HG02852 (cell line): Measurements from ENCODE around the gene FAM107B.
"Not testable (repeated sequence)": the region's sequence is repeated elsewhere in the genome, so short reads cannot be mapped to it uniquely, and the experiment has no call there.

Experiments used
- ATAC-seq: cut with Tn5 transposase; IDR thresholded peaks from one replicate; pipeline ENCODE4 v1.9.1; 2021; ENCODE audit warnings: mild to moderate bottlenecking, moderate library complexity; ENCODE audit not compliant: unreplicated experiment

Gene FAM107B

GRCh38 chr10:14696821-14697220 is 77.9 kb downstream of the FAM107B start:
- no peak for ATAC-seq

DNA sequence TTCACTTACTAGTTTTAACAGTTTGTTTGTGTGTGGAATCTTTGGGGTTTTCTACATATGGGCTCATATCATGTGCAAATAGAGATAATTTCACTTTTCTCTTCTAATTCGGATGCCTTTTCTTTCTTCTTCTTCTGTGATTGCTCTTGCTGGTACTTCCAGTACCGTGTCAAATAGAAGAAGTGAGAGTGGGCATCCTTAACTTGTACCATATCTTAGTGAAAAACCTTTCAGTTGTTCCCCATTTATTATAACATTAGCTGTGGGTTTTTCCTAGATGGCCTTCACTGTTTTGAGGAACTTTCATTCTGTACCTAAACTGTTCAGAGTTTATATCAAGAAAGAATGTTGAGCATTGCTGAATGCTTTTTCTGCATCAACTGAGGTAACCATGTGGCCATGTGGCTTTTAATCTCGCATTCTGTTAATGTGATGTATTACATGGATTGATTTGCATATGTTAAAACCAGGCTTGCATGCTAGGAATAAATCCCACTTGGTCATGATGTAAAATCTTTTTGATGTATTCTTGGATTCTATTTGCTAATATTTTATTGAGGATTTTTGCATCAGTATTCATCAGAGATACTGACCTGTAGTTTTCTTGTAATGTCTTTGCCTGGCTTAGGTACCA is 78.7 kb downstream of the FAM107B start:
- ATAC-seq: no peak

- no peak for ATAC-seq
Observed at GRCh38 chr10:14693891-14694290, 80.8 kb downstream of the FAM107B start.

GRCh38 chr10:14692344-14693076 is 82.2 kb downstream of the FAM107B start:
- no peak for ATAC-seq

DNA sequence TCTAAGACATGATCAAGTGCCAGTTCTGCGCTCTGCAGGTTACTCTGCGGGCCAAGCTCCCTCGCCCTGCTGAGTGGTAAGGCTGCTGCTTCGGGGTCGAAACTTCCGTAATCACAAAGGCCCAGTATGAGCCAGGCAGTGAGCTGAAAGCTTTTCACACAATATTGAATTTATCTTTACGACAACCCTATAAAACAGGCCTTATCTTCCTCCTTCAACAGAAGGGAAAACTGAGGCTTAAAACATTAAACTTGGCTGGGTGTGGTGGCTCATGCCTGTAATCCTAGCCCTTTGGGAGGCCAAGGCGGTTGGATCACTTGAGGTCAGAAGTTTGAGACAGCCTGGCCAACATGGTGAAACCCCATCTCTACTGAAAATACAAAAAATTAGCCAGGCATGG is 83.3 kb downstream of the FAM107B start:
- ATAC-seq: no peak

GRCh38 chr10:14688606-14689005 is 86.1 kb downstream of the FAM107B start:
- ATAC-seq: no peak

GRCh38 chr10:14688189-14688588 is 86.5 kb downstream of the FAM107B start:
- not testable (repeated sequence) for ATAC-seq

- no peak for ATAC-seq
Observed at GRCh38 chr10:14687340-14687739, 87.4 kb downstream of the FAM107B start.

DNA sequence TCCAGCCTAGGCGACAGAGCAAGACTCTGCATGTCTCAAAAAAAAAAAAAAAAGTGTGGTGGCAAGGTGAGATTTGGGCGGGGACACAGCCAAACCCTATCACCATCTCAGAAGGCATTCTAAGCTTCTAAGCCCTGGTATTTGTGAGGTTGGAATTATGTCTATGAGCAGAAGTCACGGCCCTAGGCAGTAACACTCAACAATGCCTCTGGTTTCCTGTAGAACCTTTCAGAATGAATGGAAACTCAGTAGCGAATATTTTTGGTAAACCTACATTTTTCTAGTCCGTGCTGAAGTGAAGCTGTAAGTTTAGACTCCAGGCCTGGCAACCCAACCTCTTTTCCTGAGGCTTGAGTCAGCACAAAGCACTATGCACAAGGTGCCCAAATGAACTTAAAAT is 88.3 kb downstream of the FAM107B start:
- ATAC-seq: no peak

DNA sequence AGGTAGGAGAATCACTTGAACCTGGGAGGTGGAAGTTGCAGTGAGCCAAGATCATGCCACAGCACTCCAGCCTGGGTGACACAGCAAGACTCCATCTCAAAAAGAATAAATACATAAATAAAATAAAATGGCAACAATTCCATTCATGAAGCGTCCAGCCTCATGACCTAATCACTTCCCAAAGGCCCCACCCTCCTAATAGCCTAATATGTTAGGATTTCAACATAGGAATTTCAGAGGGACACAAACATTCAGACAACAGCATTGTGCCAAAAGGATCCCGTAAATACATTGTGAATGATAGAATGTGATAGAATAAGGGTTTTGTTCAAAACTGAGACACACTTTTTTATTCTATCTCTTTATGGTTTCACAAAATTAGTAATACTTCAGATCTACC is 90.3 kb downstream of the FAM107B start:
- ATAC-seq: no peak

- ATAC-seq: no peak
Observed at GRCh38 chr10:14683256-14683655, 91.4 kb downstream of the FAM107B start.

DNA sequence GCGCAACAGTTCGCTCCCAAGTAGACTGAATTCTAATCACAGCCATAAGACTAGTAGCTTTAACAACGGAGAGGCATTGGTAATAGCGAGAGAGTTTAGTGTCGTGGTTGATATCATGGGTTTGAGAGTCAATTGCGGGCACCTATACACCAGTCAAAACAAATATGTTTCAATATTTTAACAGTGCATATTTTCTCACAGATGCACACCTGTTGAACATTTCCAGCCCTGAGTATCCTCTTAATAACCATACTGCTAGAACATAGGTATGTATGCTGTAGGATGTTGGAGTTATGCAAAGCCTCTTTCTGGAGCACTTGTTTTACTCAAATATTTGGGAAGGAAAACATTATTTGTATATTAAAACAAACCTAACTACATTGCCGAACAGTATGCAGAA is 92.9 kb downstream of the FAM107B start:
- no peak for ATAC-seq

- no peak for ATAC-seq
Observed at GRCh38 chr10:14681305-14681704, 93.4 kb downstream of the FAM107B start.

GRCh38 chr10:14678637-14679036 is 96.1 kb downstream of the FAM107B start:
- ATAC-seq: no peak

GRCh38 chr10:14676732-14677131 is 98.0 kb downstream of the FAM107B start:
- no peak for ATAC-seq

GRCh38 chr10:14674376-14675050 is 100.2 kb downstream of the FAM107B start:
- ATAC-seq: no peak

GRCh38 chr10:14673189-14673861 is 101.4 kb downstream of the FAM107B start:
- no peak for ATAC-seq

- ATAC-seq: no peak
Observed at GRCh38 chr10:14671386-14671831, 103.3 kb downstream of the FAM107B start.

GRCh38 chr10:14670551-14671240 is 104.0 kb downstream of the FAM107B start:
- ATAC-seq: no peak

- no peak for ATAC-seq
Observed at GRCh38 chr10:14669576-14669975, 105.1 kb downstream of the FAM107B start.

- ATAC-seq: no peak
Observed at GRCh38 chr10:14667781-14668180, 106.9 kb downstream of the FAM107B start.
